Stimulated activated CD8-positive, alpha-beta memory T cell treated with anti-CD3 and anti-CD28 coated beads, Interleukin-4, amount 100 ng/mL, for 4 hours (primary cell): Measurements from ENCODE around the gene COX6A2.
"Not testable (repeated sequence)": the region's sequence is repeated elsewhere in the genome, so short reads cannot be mapped to it uniquely, and the experiment has no call there.

Source experiments
- DNase-seq, 2 donors: peaks; one replicate each; pipeline ENCODE4 v3.0.0-alpha.2; 2020; ENCODE audit warnings: low read depth in 2 of 2, low spot score in 1 of 2

The COX6A2 gene

GRCh38 chr16:31461921-31462804 lies 34.0 kb upstream of the COX6A2 start:
- DNase-seq, result no peak

GRCh38 chr16:31461201-31461920 lies 33.2 kb upstream of the COX6A2 start:
- DNase-seq, result no peak

DNA sequence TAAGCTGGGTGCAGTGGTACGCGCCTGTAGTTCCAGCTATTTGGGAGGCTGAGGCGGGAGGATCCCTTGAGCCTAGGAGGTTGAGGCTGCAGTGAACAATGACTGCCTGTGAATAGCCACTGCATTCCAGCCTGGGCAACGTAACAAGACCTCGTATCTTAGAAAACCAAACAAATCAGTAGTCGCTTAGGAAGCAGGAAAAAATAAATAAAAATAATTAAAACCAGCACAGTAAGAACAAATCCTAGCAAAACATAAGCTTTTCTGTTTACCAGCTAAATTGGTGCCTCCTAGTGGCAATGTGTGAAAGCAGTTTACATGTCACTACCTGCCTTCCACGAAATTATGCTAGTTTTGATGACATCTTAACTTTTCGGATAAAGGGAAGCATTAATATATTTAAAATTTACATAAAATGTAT lies 32.4 kb upstream of the COX6A2 start:
- no peak for DNase-seq

DNA sequence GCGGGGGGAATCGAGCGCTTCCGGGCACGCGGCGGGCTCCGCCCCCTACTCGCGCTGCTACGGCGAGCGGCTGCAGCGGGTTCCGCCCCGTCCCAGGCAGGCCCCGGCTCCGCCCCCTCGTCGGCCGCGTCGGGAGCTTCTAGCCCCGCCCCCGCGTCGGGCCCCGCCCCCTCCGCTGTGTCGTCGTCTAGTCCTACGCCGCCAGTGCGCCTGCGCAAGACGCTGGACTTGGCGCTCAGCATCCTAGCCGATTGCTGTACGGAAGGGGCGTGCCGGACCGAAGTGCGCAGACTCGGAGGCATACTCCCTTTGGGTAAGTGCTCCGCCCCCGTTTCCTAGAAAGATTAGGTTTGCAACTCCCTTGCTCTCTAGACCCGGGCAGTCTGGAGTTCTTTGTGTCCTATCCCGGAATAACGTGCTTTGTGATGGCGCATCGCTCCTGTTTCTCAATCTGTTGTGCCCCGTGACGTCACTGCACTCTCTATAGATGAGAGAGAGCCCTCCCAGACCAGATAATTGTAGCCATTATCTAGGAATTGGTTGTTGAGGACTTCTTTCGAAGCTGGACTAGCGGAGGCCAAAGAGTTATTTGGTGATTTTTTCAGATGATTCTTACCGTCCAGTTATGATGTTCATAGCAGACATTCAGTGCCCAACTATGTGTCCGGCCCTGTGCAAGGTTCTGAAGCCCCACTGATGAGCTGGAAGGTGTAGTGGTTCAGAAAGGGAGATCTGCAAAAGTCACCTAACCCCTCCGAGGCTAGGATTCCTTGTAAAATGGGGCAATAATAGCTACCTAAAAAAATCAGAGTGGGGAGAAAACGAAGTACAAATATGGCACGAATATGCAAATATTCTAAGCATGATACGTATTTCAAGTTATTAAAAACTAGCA lies 31.8 kb upstream of the COX6A2 start:
- peak; percentile 100 for DNase-seq

DNA sequence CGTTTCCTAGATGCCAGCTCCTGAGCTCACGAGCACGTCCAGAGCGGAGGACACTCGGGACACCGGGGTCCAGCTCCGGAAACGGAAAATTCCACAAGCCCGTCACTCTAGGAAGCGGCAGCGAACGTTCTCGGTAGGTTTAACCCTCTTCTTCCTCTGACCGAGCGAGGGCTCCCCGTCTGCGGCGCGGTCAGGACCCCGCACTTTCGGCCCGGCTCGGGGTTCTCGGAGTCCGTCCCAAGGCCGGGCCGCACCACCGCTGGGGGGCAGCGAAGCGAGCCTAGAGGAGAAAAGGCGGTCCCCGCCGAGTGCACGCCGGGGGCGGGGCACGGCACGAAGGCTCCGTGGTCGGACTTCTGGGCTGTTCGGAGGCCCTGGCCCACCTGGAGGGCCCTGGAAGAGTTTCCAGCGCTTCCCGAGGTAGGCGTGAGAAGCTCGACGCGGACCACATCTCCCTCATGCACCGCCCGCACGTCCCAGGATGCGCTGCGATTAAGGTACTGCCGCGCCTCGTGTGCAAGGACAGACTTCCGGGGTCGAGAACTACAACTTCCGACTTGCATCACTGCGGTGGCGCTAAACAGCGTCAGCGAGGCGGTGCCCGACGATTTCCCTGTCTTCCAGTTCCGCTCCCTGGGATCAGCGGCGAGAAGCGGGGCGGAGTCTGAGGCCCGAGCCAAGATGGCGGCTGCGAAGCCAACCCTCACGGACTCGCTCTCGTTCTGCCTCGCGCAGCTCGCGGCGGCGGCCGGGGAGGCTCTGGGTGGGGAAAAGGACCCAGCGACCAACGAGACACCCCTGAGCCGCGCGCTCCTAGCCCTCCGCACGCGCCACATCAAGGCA lies 30.9 kb upstream of the COX6A2 start, which contains the start of gene ARMC5:
Gene ARMC5, plus strand, starts transcription at position 658 of the 843 bp plus-strand sequence. Its CDS starts 24 bp downstream, at position 682.
- peak; percentile 92 to 95 for DNase-seq

DNA sequence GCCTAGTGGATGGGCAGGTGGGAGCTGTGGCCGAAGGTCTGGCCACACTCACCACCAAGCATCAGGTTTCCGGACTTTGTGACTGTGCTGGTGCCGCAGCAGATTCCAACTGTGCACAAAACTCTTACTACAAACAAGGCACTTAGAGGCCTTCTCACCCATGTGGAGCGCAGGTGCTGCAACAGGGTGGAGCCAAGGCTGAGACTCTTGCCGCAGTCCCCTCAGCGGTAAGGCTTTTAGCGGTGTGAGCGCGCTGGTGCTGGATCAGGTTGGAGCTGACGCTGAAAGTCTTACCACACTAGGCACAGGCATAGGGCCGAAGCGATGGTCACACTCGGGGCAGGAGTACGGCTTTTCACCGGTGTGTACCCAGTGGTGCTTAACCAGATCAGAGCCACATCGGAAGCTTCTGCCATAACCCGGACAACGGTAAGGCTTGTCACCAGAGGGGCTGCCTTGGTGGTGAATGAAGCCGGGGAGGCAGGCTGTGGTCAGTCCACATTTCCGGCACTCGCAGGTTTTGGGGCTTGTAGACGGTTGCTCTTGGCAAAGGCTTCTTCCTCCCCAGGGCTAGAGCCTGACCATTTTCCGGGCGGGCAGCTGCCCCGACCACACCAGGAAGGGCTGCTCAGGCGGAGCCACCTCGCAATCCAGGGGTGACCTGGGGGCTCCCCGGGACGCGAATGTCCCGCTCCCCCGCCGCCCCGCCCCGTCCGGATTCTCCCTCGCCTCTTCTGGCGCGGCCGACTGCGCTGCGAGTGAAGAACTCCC lies 30.1 kb upstream of the COX6A2 start:
- DNase-seq, result peak; percentile 28 to 34

DNA sequence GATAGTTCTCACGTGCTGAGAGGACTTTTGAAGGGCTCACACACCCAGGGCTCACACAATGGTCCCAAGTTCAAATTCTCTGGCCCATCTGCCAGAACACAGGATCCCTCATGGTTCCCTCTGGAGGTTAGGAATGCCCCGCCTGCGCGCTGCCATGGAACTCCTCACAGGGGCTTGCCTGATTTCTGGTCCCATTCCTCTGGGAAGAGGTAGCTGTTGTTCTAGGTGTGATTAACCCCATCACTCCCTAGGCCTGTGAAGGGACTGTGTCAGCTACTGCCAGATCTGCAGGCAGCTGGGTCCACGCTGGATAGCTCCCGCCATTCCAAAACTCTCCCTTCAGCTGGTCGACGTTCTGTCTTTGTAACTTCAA lies 28.8 kb upstream of the COX6A2 start:
- DNase-seq, result no peak

- DNase-seq, result no peak
Measured at GRCh38 chr16:31455601-31456314, 27.6 kb upstream of the COX6A2 start.

DNA sequence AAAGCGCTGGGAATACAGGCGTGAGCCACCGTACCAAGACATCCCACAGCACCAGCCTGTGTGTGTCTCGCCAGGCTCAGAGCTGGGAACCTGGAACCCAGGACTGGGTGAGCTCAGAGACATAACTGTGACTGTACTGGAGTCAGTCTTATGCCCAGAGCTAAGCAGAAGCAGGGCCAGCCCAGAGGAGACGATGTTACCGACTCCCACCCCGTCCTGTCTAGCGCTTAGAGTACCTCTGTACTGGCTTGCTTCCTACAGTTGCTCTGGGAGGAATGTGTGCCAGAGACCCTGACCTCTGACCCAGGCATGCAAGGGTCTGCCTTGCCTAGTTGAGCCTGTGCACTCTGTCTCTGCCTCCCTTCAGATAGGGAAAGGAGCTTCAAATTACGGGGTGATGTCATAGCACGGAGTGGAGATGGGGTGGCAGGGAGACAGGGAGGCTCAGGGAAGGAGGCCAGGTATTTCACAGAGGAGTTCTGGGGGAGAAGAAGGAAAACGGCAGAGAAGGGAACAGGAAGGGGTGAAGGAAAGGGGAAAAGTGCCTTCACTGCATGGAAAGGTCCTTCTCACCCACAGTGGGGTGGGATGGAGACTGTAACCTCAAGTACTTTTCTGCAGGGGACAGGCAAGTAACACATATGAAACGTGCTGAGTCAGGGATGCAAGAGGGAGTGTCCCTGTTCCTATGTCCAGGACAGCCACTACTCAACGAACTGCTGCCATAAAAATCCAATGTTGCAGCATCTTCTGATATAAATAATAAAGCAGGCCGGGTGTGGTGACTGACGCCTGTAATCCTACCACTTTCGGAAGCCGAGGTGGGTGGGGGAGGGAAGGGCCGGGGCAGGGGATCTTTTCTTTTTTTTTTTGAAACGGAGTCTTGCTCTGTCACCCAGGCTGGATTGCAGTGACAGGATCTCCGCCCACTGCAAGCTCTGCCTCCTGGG lies 25.4 kb upstream of the COX6A2 start:
- no peak for DNase-seq

DNA sequence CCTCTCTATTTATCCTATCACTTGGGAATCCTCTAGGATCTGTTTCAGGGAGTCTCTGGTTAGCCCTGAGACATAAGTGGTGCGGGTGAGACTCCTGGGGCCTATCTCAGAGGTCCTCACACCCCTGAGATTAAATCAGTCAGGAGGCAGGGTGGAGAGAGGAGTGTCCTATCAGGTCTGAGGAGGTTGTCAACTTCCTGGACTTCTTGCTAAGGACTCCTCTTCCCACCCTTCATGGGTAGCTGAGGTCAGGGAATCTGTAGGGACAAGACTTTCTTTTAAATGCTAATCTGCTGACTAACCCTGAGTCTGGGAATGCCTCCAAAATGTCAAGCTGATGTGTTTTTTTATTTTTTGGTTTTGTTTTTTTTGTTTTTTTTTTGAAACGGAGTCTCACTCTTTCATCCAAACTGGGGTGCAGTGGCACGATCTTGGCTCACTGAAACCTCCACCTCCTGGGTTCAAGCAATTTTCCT lies 24.5 kb upstream of the COX6A2 start:
- DNase-seq, result no peak

GRCh38 chr16:31451681-31452351 lies 23.7 kb upstream of the COX6A2 start:
- DNase-seq, result no peak

DNA sequence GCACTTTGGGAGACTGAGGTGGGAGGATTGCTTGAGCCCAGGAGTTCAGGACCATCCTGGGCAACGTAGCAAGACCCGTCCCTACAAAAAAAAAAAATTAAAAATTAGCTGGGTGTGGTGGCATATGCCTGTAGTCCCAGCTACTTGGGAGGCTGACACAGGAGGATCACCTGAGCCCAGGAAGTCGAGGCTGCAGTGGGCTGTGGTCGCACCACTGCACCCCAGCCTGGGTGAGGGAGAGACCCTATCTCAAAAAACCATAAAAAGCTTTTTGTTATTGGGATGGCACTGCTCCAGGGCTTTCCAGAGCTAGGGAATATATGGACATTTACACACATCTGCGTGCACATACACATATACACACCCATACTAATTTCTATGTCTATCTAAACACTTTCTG lies 23.0 kb upstream of the COX6A2 start:
- no peak for DNase-seq

DNA sequence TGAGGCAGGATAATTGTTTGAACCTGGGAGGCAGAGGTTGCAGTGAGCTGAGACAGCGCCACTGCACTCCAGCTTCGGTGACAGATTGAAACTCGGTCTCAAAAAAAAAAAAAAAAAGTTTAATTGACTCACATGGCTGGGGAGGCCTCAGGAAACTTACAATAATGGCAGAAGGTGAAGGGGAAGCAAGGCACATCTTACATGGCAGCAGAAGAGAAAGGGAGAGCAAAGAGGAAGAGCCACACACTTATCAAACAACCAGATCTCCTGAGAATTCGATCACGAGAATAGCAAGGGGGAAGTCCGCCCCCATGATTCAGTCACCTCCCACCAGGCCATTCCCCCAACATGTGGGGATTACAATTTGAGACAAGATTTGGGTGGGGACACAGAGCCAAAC lies 17.8 kb upstream of the COX6A2 start:
- DNase-seq, result not testable (repeated sequence)

DNA sequence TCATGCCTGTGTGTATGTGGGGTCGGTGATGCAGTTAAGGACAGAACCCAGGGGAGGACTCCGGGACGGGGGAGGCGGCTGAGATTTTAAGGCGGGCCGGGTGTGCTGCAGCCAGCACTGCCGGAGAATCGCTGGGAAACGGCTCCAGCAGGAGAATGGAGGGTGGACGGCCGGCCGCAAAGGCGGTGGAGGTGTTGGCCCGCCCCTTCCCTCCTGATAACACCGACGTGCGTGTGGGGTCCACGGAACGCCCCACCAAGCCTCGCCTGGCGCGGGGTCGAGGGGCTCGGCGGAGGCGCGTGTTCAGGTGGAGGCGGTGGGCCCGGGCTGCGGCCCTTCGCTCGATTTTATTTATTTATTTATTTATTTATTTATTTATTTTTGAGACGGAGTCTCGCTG lies 13.8 kb upstream of the COX6A2 start:
- no peak for DNase-seq

- DNase-seq, result no peak
Measured at GRCh38 chr16:31440516-31441184, 12.5 kb upstream of the COX6A2 start.

- no peak for DNase-seq
Measured at GRCh38 chr16:31439519-31439918, 11.4 kb upstream of the COX6A2 start.

DNA sequence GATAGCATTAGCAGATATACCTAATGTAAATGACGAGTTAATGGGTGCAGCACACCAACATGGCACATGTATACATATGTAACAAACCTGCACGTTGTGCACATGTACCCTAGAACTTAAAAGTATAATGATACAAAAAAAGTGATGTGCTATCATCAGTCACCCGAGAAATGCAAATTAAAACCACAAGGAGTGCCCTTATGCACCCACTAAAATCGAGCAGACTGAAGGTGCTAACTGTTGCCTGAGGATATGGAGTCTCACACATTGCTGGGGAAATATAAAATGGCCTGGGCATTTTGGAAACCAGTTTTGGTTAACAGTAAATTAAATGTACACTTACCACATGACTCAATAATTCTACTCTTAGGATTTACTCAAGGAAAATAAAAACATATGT lies 10.9 kb upstream of the COX6A2 start:
- not testable (repeated sequence) for DNase-seq
